ENCODE measurements around the gene ZNF346. TPM values are rescaled to one million over a fixed set of nuclear protein-coding genes. Genes with fewer than 3 reads are reported as not detected.

ZNF346 gene
- total RNA-seq, 2 donors from 2014 or later = 23.5 to 46.9 TPM

DNA sequence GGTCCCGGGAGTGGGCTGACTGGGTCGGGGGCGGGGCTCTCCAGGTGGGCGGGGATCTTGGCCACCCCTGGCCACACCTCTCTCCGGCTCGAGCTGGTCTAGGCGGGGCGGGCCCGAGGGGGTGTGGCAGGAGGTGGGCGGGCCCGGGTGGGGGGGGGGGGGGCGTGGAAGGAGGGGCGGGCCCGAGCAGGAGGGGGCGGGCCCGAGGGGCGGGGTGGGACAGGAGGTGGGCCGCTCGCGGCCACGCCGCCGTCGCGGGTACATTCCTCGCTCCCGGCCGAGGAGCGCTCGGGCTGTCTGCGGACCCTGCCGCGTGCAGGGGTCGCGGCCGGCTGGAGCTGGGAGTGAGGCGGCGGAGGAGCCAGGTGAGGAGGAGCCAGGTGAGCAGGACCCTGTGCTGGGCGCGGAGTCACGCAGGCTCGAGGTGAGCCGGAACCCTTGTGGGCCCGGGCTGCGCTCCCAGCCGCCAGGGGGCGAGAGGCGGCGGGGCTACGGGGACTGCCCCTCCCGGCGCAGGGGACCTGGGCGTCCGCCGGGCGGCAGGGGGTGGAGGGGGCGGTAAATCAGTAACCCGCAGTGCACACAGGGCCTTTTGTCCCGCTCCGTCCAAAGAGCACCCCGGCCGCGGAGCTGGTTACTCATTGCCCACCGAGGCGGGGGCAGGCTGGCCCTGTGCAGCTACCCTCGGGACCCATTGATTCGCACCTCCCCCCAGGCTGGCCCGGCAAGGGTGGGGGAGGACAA, 64.3 kb downstream of the ZNF346 start, which contains the start of gene FGFR4:
FGFR4 (plus strand) TSS at position 262 of the 744 bp plus-strand sequence. CDS start 2,688 bp downstream, outside the sequence.
- no peaks in the 10 kb centered on the region for H3K36me3 Mint-ChIP-seq
- H3K4me1 Mint-ChIP-seq (ENCODE audit: low read depth in 2 of 2) = peaks cover 6 to 10% of the 10 kb centered on the region in 2 donors
- peaks cover 14 to 18% of the 10 kb centered on the region in 2 donors for H3K27me3 Mint-ChIP-seq
- peak within 1 kb of the TSS; percentile 66 for H3K4me3 Mint-ChIP-seq
- H3K27ac Mint-ChIP-seq = no peak within 1 kb of the TSS
- DNase-seq (ENCODE audit: low spot score) (peak; percentile 75), ATAC-seq (peak; percentile 82 to 87)
- H3K9me3 Mint-ChIP-seq = no peaks in the 10 kb centered on the region

DNA sequence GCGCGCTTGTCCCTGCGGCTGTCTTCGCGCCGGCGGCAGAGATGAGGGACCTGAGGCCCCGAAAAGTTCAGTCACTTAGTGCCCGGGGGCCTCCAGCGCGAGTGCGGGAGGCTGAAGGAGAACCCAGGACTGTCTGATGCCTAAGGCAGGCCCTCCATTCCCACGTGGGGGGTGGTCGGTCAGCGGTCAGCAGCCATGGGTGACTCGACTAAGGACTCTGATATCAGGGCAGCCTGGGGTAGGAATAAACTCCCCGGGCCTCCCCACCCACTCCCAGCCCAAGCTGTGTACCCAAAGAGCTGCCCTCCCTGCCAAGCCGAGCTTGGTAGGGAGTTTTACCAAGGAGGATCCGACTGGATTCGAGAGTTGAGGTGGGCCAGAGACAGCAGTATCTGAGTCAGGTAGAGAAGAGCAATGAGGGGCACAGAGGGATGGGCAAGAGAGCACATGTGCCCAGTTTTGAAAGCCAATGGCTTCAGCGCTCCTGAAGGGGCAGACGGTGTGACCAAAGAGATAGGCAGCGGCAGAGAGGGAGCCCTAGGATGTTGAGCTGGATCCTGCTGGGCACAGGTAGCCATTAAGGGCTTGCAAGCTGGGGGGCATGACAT, 65.0 kb downstream of the ZNF346 start:
- Mint-ChIP-seq H3K36me3 (no peaks in the 10 kb centered on the region), H3K27me3 (peaks cover 14 to 18% of the 10 kb centered on the region in 2 donors), H3K9me3 (no peaks in the 10 kb centered on the region), H3K4me1 (ENCODE audit: low read depth in 2 of 2) (peaks cover 6 to 10% of the 10 kb centered on the region in 2 donors), H3K27ac (no peak overlapping the region), H3K4me3 (no peak overlapping the region)
- no peak for ATAC-seq
- no peak for DNase-seq (ENCODE audit: low spot score)

DNA sequence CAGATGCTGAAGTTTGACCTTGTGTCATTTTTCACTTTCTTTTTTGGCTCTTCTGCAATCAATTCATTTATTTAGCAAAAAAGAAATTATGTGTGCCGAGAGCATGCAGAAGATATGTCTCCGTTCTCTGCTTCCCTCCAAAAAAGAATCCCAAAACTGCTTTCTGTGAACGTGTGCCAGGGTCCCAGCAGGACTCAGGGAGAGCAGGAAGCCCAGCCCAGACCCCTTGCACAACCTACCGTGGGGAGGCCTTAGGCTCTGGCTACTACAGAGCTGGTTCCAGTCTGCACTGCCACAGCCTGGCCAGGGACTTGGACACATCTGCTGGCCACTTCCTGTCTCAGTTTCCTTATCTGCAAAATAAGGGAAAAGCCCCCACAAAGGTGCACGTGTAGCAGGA, 66.6 kb downstream of the ZNF346 start:
- H3K36me3 Mint-ChIP-seq = no peaks in the 10 kb centered on the region
- DNase-seq (ENCODE audit: low spot score) (no peak), ATAC-seq (no peak)
- peaks cover 6 to 10% of the 10 kb centered on the region in 2 donors for H3K4me1 Mint-ChIP-seq (ENCODE audit: low read depth in 2 of 2)
- no peak overlapping the region for H3K27ac Mint-ChIP-seq
- no peaks in the 10 kb centered on the region for H3K9me3 Mint-ChIP-seq
- H3K27me3 Mint-ChIP-seq = peaks cover 8 to 10% of the 10 kb centered on the region in 2 donors
- H3K4me3 Mint-ChIP-seq = no peak overlapping the region

DNA sequence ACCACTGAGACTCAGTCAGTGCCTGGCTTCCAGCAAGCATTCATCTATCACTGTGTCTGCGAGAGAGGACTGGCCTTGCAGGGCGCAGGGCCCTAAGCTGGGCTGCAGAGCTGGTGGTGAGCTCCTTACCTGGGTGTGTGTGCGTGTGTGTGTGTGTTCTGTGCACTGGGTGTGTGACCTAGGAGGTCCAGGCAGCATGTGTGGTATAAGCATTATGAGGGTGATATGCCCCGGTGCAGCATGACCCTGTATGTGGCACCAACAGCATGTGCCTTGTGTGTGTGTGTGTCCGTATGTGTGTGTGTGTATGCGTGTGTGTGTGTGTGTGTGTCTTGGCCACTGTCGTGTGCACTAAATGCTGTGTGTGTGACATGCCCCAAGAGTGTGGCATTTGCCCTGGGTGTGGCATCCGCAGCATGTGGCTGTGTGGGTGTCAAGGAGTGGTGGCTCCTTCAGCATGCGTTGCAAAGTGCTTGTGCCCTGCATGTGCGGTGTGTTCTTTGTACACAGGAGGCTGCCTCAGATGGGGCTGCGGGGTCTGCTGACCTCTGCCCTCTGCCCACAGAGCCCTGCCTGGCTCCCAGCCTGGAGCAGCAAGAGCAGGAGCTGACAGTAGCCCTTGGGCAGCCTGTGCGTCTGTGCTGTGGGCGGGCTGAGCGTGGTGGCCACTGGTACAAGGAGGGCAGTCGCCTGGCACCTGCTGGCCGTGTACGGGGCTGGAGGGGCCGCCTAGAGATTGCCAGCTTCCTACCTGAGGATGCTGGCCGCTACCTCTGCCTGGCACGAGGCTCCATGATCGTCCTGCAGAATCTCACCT, 67.5 kb downstream of the ZNF346 start:
- Mint-ChIP-seq H3K9me3 (no peaks in the 10 kb centered on the region), H3K36me3 (no peaks in the 10 kb centered on the region), H3K27me3 (peaks cover 7 to 10% of the 10 kb centered on the region in 2 donors), H3K4me3 (no peak overlapping the region), H3K27ac (no peak overlapping the region), H3K4me1 (ENCODE audit: low read depth in 2 of 2) (peaks cover 6 to 10% of the 10 kb centered on the region in 2 donors)
- ATAC-seq (no peak), DNase-seq (ENCODE audit: low spot score) (no peak)

DNA sequence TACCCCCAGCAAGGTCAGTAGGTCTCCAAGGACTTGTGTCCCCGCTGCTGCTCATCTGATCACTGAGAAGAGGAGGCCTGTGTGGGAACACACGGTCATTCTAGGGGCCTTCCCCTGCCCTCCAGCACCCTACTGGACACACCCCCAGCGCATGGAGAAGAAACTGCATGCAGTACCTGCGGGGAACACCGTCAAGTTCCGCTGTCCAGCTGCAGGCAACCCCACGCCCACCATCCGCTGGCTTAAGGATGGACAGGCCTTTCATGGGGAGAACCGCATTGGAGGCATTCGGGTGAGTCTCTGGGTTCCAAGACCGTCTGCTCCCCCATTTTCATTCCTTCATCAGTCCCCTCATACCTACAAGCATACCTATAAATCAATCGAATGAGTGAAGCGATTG, 68.3 kb downstream of the ZNF346 start:
- Mint-ChIP-seq H3K4me3 (no peak overlapping the region), H3K36me3 (no peaks in the 10 kb centered on the region), H3K9me3 (no peaks in the 10 kb centered on the region), H3K27me3 (peaks cover 7 to 10% of the 10 kb centered on the region in 2 donors), H3K4me1 (ENCODE audit: low read depth in 2 of 2) (peaks cover 6 to 10% of the 10 kb centered on the region in 2 donors), H3K27ac (no peak overlapping the region)
- ATAC-seq = no peak
- DNase-seq (ENCODE audit: low spot score) = no peak

DNA sequence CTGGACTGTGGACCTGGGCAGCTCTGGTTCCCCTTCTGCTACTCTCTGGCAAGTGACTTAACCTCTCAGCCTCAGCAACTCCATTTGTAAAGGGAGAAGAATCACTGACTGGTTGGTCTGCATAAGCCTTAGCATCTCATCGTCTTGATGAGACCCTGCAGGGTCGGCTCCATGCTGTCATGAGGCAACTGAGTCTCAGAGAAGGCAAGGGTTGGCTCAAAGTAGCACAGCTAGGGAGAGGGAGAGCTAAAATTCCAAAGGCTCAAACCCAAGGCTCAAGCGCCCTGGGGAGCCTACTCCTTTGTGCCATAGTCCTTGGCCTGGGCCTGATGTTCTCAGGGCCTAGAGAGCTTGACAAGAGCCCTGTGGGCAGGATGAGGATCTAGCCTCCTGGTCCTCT, 68.7 kb downstream of the ZNF346 start:
- peaks cover 2 to 6% of the 10 kb centered on the region in 2 donors for H3K4me1 Mint-ChIP-seq (ENCODE audit: low read depth in 2 of 2)
- H3K9me3 Mint-ChIP-seq = no peaks in the 10 kb centered on the region
- DNase-seq (ENCODE audit: low spot score) = no peak
- H3K4me3 Mint-ChIP-seq = no peak overlapping the region
- H3K27ac Mint-ChIP-seq = no peak overlapping the region
- peaks cover 7% of the 10 kb centered on the region in 2 donors for H3K27me3 Mint-ChIP-seq
- ATAC-seq = no peak
- no peaks in the 10 kb centered on the region for H3K36me3 Mint-ChIP-seq

DNA sequence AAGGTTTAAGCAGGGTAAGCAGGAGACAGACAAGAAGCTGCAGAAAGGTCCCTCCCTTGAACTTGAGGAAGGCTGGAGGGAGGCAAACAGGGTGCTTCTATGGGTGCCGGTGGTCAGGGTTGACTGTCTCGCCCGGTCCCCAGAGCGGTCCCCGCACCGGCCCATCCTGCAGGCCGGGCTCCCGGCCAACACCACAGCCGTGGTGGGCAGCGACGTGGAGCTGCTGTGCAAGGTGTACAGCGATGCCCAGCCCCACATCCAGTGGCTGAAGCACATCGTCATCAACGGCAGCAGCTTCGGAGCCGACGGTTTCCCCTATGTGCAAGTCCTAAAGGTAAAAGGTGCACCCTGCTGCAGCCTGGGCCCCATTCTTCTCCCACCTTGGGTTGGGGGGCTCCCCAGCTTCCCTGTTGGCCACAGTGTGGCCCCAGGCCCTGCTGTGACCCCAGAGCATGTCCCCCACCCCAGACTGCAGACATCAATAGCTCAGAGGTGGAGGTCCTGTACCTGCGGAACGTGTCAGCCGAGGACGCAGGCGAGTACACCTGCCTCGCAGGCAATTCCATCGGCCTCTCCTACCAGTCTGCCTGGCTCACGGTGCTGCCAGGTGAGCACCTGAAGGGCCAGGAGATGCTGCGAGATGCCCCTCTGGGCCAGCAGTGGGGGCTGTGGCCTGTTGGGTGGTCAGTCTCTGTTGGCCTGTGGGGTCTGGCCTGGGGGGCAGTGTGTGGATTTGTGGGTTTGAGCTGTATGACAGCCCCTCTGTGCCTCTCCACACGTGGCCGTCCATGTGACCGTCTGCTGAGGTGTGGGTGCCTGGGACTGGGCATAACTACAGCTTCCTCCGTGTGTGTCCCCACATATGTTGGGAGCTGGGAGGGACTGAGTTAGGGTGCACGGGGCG, 69.9 kb downstream of the ZNF346 start:
- Mint-ChIP-seq H3K27me3 (peaks cover 5 to 6% of the 10 kb centered on the region in 2 donors), H3K36me3 (no peaks in the 10 kb centered on the region), H3K27ac (no peak overlapping the region), H3K4me3 (no peak overlapping the region), H3K9me3 (no peaks in the 10 kb centered on the region), H3K4me1 (ENCODE audit: low read depth in 2 of 2) (peaks cover 0 to 3% of the 10 kb centered on the region in 2 donors)
- DNase-seq (ENCODE audit: low spot score) (no peak), ATAC-seq (no peak)

DNA sequence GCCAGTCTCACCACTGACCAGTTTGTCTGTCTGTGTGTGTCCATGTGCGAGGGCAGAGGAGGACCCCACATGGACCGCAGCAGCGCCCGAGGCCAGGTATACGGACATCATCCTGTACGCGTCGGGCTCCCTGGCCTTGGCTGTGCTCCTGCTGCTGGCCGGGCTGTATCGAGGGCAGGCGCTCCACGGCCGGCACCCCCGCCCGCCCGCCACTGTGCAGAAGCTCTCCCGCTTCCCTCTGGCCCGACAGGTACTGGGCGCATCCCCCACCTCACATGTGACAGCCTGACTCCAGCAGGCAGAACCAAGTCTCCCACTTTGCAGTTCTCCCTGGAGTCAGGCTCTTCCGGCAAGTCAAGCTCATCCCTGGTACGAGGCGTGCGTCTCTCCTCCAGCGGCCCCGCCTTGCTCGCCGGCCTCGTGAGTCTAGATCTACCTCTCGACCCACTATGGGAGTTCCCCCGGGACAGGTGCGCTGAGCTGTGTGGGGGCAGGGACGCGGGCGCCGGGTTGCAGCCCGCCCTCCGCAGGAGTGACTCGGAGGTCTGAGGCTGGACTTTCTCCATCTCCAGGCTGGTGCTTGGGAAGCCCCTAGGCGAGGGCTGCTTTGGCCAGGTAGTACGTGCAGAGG, 70.7 kb downstream of the ZNF346 start:
- no peak for ATAC-seq
- DNase-seq (ENCODE audit: low spot score) = no peak
- Mint-ChIP-seq H3K27me3 (peaks cover 0 to 3% of the 10 kb centered on the region in 2 donors), H3K4me3 (no peak overlapping the region), H3K36me3 (no peaks in the 10 kb centered on the region), H3K4me1 (ENCODE audit: low read depth in 2 of 2) (no peaks in the 10 kb centered on the region), H3K27ac (no peak overlapping the region), H3K9me3 (no peaks in the 10 kb centered on the region)

DNA sequence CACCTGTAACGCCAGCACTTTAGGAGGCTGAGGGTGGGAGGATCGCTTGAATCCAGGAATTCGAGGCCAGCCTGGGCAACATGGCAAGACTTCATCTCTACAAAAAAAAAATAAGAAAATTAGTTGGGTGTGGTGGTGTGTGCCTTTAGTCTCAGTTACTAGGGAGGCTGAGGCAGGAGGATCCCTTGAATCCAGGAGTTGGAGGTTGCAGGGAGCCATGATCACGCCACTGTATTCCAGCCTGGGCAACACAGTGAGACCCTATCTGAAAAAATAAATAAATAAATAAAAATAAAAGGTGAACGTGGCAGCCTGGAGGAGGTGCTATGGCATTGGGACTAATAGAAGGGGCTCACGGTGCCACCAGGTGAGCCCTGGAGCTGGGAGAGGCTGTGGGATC, 71.3 kb downstream of the ZNF346 start:
- no peaks in the 10 kb centered on the region for H3K9me3 Mint-ChIP-seq
- ATAC-seq (no peak), DNase-seq (ENCODE audit: low spot score) (no peak)
- H3K4me1 Mint-ChIP-seq (ENCODE audit: low read depth in 2 of 2) = no peaks in the 10 kb centered on the region
- H3K4me3 Mint-ChIP-seq = no peak overlapping the region
- peaks cover 0 to 1% of the 10 kb centered on the region in 2 donors for H3K27me3 Mint-ChIP-seq
- H3K36me3 Mint-ChIP-seq = no peaks in the 10 kb centered on the region
- no peak overlapping the region for H3K27ac Mint-ChIP-seq

DNA sequence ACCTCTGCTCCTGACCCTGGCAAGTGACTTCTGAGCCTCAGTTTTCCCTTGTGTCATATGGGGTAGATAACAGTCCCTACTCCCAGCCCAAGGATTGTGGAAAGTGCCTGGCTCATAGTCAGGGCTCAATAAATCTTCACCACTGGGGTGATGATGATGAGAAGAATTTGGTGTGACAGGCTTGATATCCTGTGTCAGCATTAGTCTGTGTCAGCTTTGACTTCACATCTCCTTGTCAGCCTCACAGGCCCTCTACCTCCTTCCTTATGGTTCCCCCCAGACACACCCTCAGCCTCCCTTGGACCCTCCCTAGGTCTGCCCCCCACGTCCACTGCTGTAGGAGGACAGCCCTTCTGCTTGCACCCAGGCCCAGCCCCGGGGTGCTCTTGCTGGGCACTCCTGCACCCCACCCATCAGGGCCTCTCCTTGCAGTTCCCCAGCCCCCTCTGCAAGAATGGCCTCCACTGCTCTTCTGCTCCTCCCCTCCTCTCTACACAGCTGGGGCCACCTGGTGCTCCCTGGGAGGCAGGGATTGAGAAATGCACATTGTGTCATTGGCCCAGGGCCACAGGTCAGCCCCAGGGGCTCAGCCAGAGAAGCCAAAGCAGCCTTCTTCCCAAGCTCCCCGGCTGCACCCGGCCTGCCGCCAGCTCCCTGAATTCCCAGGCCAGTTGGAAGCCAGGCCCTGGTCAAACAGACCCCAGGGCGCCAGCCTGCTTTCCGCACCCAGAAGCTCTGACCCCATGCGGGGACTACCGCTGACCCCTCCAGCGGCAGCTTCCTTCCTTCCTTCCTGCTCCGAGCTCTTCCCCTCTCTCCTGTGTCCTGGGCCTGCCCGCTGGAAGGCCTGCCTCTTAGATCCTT, 72.0 kb downstream of the ZNF346 start:
- ATAC-seq = no peak
- Mint-ChIP-seq H3K36me3 (no peaks in the 10 kb centered on the region), H3K9me3 (no peaks in the 10 kb centered on the region), H3K27ac (no peak overlapping the region), H3K4me1 (ENCODE audit: low read depth in 2 of 2) (no peaks in the 10 kb centered on the region), H3K27me3 (no peaks in the 10 kb centered on the region), H3K4me3 (no peak overlapping the region)
- DNase-seq (ENCODE audit: low spot score) = no peak

DNA sequence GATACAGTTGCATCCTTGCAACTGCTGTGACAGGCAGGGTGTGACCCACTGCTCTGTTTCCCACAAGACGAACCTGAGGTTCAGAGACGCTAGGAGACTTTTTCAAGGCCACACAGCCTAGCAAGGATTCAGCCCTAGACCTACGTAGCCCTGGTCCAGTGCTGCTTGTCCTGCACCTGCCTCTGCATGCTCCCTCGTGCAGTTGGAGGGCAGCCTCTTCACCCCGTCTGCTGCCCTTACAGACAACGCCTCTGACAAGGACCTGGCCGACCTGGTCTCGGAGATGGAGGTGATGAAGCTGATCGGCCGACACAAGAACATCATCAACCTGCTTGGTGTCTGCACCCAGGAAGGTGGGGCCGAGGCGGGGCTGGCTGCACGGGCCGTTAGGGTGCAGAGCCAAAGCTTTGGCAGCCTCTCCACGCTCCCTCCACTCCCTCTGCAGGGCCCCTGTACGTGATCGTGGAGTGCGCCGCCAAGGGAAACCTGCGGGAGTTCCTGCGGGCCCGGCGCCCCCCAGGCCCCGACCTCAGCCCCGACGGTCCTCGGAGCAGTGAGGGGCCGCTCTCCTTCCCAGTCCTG, 72.7 kb downstream of the ZNF346 start:
- no peak for DNase-seq (ENCODE audit: low spot score)
- H3K4me1 Mint-ChIP-seq (ENCODE audit: low read depth in 2 of 2) = no peaks in the 10 kb centered on the region
- H3K9me3 Mint-ChIP-seq = no peaks in the 10 kb centered on the region
- H3K4me3 Mint-ChIP-seq = no peak overlapping the region
- ATAC-seq = no peak
- H3K27me3 Mint-ChIP-seq = no peaks in the 10 kb centered on the region
- no peaks in the 10 kb centered on the region for H3K36me3 Mint-ChIP-seq
- no peak overlapping the region for H3K27ac Mint-ChIP-seq
